Tibial artery (tissue), 4 donors: ENCODE data around the gene AZU1.

Experiments used
- DNase-seq, 2 donors: peaks; one replicate each; pipeline ENCODE4 v3.0.0-alpha.2; 2019
- H3K27ac ChIP-seq, 2 donors: fragments of 200-600 bp; sonication (generic) in 1 of 2; 1 replicate in 1 of 2; 2 replicates in 1 of 2; pipeline ENCODE4 v1.5.1; 2018 to 2019; ENCODE audit warnings: mild to moderate bottlenecking in 1 of 2
- H3K27me3 ChIP-seq, 2 donors: fragments of 200-600 bp; sonication (generic) in 1 of 2; one replicate each; pipeline versions ENCODE4 v1.5.1 to v1.6.0; 2016 to 2019
- H3K36me3 ChIP-seq, 3 donors: fragments of 200-600 bp; sonication (generic) in 2 of 3; one replicate each; pipeline ENCODE4 v1.5.1; 2016 to 2019; ENCODE audit warnings: mild to moderate bottlenecking in 2 of 3
- H3K4me1 ChIP-seq, 4 donors: fragments of 200-600 bp; sonication (generic) in 2 of 4; 1 replicate in 3 of 4; 2 replicates in 1 of 4; pipeline ENCODE4 v1.5.1; 2016 to 2019
- H3K4me3 ChIP-seq, 2 donors: fragments of 200-600 bp; sonication (generic) in 1 of 2; 1 replicate in 1 of 2; 2 replicates in 1 of 2; pipeline ENCODE4 v1.5.1; 2018 to 2019; ENCODE audit warnings: mild to moderate bottlenecking in 2 of 2
- H3K9me3 ChIP-seq, 3 donors: fragments of 200-600 bp; sonication (generic) in 1 of 3; one replicate each; pipeline ENCODE4 v1.5.1; 2016 to 2019
- intact Hi-C: fragments of 100-400 bp; cut with DNase I; formaldehyde crosslinking; loops from one replicate; pipeline ENCODE4 v1.15.0; 2023; ENCODE audit warnings: low total_unique reads
- TF ChIP-seq, protein P1 (sequence below), 2 experiments: fragments of 200-600 bp in 1 of 2; fragments of 450-650 bp in 1 of 2; IDR thresholded peaks; one replicate each; pipeline ENCODE4 v1.5.1; 2017 to 2019; ENCODE audit warnings: antibody characterized with exemption in 2 of 2, mild to moderate bottlenecking in 1 of 2, moderate library complexity in 1 of 2

Gene AZU1

DNA sequence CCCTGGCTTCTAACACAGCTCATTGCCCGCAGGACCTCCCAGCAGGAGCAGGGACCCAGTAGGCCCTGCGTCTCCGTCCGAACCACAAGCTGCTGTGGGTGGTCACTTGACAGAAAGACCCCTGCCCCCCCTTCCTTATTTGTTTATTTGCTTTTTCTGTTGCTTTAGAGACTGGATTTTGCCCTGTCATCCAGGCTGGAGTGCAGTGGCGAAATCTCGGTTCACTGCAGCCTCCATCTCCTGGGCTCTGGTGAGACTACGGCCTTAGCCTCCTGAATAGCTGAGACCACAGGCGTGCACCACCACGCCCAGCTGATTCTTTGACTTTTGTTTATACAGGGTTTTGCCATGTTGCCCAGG lies 38.0 kb upstream of the AZU1 start:
- H3K4me3 ChIP-seq: no peak overlapping the region
- intact Hi-C loops: no loop called here
- H3K4me1 ChIP-seq: no peaks in the 10 kb centered on the region
- H3K27me3 ChIP-seq: no peaks in the 10 kb centered on the region
- no peak overlapping the region for H3K27ac ChIP-seq
- TF ChIP-seq, protein P1, sequence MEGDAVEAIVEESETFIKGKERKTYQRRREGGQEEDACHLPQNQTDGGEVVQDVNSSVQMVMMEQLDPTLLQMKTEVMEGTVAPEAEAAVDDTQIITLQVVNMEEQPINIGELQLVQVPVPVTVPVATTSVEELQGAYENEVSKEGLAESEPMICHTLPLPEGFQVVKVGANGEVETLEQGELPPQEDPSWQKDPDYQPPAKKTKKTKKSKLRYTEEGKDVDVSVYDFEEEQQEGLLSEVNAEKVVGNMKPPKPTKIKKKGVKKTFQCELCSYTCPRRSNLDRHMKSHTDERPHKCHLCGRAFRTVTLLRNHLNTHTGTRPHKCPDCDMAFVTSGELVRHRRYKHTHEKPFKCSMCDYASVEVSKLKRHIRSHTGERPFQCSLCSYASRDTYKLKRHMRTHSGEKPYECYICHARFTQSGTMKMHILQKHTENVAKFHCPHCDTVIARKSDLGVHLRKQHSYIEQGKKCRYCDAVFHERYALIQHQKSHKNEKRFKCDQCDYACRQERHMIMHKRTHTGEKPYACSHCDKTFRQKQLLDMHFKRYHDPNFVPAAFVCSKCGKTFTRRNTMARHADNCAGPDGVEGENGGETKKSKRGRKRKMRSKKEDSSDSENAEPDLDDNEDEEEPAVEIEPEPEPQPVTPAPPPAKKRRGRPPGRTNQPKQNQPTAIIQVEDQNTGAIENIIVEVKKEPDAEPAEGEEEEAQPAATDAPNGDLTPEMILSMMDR (IDR thresholded peaks at IDR 0.05): no peak
- H3K9me3 ChIP-seq: no peaks in the 10 kb centered on the region
- no peaks in the 10 kb centered on the region for H3K36me3 ChIP-seq
- no peak for DNase-seq

DNA sequence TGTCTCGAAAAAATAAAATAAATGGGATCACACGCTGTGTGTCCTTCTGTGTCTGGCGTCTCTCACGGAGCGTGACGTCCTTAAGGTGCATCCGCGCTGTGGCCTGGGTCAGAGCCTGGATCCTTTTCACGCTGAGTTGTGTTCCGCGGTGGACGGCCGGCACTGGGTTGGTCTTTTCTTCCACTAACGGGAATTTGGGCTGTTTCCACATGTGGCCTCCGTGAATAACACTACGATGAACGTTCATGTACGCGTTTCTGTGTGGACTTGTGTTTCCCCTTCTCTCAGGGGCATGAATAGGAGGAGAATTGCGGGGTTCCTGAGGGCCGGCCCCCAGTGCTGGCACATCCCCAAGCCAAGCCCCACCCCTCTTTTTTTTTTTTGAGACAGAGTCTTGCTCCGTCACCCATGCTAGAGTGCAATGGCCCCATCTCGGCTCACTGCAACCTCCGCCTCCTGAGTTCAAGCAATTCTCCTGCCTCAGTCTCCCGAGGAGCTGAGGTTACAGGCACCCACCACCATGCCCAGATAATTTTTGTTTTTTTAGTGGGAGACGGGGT lies 36.5 kb upstream of the AZU1 start:
- Histone ChIP-seq H3K4me3 (no peak overlapping the region), H3K36me3 (no peaks in the 10 kb centered on the region), H3K9me3 (no peaks in the 10 kb centered on the region), H3K27me3 (no peaks in the 10 kb centered on the region), H3K27ac (no peak overlapping the region), H3K4me1 (peaks cover 7 to 12% (median 10%) of the 10 kb centered on the region in 4 donors)
- intact Hi-C loops: no loop called here
- TF ChIP-seq, protein P1 (IDR thresholded peaks at IDR 0.05): no peak
- DNase-seq: no peak

DNA sequence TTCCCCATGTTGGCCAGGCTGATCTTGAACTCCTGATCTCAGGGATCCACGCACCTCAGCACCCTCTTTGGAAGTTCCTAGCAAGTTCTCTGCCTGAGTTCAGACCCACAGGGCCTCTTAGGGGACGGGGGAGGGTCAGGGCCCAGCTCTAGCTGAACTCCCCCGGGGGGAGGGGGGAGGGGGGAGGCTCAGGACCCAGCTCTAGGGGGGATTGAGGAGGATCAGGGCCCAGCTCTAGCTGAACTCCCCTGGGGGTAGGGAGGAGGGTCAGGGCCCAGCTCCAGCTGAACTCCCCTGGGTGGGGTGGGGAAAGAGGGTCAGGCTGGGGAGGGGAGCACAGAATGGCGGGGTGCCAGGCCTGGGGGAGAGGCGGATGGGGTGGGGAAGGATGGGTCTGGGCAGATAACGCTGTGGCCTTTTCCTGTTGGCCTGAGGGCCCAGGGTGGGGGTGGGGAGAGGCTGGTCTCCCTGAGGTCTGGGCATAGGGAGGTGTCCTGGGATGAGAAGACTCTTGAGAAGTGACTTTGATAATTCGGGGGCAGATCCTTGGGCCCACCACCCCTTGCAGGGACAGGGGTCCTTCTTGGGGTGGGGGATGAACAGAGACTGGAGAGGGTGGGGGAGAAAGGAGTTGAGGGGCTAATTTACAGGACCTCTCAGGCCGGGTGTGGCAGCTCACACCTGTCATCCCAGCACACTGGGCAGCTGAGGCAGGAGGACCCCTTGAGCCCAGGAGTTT lies 35.9 kb upstream of the AZU1 start:
- Histone ChIP-seq H3K9me3 (no peaks in the 10 kb centered on the region), H3K36me3 (no peaks in the 10 kb centered on the region), H3K27ac (no peak overlapping the region), H3K27me3 (no peaks in the 10 kb centered on the region), H3K4me3 (no peak overlapping the region), H3K4me1 (peaks cover 10 to 18% (median 15%) of the 10 kb centered on the region in 4 donors)
- TF ChIP-seq, protein P1 (IDR thresholded peaks at IDR 0.05): no peak
- DNase-seq: no peak
- intact Hi-C loops: no loop called here

DNA sequence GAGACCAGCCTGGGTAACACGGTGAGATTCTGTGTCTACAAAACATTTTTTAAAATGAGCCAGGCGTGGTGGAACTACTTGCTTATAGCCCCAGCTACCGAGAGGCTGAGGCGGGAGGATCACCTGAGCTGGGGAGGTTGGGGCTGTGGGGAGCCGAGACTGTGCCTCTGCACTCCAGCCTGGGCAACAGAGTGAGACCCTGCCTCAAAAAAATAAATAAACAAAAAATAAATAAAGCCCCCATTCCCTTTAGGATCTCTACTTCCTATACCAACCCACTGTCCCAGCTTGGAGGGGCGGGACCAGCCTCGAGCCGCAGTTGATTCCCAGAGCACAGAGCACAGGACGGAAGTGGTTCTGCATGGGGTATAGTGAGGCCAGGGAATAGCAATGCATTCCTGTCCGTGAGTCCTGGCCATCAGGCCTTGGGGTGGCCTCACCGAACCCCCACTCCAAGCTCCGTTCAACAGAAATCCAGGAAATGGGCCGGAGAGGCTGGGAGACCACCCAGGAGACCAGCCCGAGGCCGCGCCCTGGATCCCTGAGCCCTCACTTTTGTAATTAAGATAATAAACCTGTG lies 35.2 kb upstream of the AZU1 start:
- Histone ChIP-seq H3K9me3 (no peaks in the 10 kb centered on the region), H3K4me3 (no peak overlapping the region), H3K4me1 (peaks cover 10 to 18% (median 15%) of the 10 kb centered on the region in 4 donors), H3K36me3 (no peaks in the 10 kb centered on the region), H3K27ac (no peak overlapping the region), H3K27me3 (no peaks in the 10 kb centered on the region)
- intact Hi-C loops: no loop called here
- TF ChIP-seq, protein P1 (IDR thresholded peaks at IDR 0.05): no peak
- DNase-seq: no peak

DNA sequence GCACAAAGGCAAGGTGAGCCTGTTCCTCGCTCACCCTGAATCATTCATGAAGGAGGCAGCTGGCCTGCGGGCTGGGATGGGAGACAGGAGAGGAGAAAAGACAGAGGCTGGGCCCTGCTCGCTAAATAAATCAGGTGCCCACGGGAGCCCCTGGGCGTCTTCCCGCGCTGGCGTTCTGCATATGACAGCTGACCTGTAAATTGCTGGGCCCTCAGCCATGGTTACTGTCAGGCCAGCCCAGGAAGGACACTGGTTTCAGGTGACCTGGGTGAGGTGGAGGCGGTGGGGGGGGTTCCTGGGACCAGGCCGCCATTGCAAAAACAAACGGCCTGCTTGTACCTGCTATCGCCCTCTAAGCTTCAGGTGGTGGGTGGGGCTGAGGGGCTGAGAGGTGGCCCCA lies 33.8 kb upstream of the AZU1 start:
- Histone ChIP-seq H3K9me3 (no peaks in the 10 kb centered on the region), H3K4me1 (peaks cover 10 to 25% (median 20%) of the 10 kb centered on the region in 4 donors), H3K27me3 (no peaks in the 10 kb centered on the region), H3K36me3 (no peaks in the 10 kb centered on the region), H3K27ac (no peak overlapping the region), H3K4me3 (no peak overlapping the region)
- no peak for DNase-seq
- TF ChIP-seq, protein P1 (IDR thresholded peaks at IDR 0.05): no peak
- intact Hi-C loops: no loop called here
